Stimulated activated naive CD4-positive, alpha-beta T cell treated with Interleukin-2 at 50 U/mL for 16 hours (primary cell): ENCODE results near the gene MIPEP.
A peak's percentile ranks its signal among the peaks of the same experiment; 100 is the strongest.

ENCODE experiments used
- DNase-seq: peaks from one replicate; lab custom pipeline; 2025; lab: John Stamatoyannopoulos, UW

The MIPEP gene

GRCh38 chr13:23715092-23715761 is 174.0 kb downstream of the MIPEP start:
- no peak for DNase-seq

GRCh38 chr13:23714672-23715071 is 174.5 kb downstream of the MIPEP start:
- no peak for DNase-seq

- no peak for DNase-seq
Observed at GRCh38 chr13:23711355-23711754, 177.8 kb downstream of the MIPEP start.

- DNase-seq, result no peak
Observed at GRCh38 chr13:23710366-23710765, 178.8 kb downstream of the MIPEP start.

DNA sequence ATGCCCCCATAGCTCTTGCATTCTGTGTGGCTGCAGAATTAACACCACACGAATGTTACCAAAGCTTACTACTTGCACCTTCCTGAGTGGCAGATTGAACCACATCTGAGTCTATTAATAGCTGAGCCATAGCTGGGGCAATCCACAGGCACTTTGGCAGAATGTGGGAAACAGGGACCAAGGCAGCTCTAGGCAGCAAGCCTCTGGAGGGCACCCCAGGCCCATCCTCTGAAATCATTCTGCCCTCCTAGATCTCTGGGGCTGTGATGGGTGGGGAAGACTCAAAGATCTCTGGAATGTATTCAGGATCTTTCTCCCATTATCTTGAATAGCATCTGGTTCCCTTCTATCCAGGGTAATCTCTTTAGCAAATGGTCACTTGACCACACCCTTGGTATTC is 179.7 kb downstream of the MIPEP start:
- DNase-seq, result no peak

GRCh38 chr13:23707674-23708073 is 181.5 kb downstream of the MIPEP start:
- no peak for DNase-seq

GRCh38 chr13:23705583-23705982 is 183.6 kb downstream of the MIPEP start:
- DNase-seq, result no peak

GRCh38 chr13:23703246-23703860 is 185.8 kb downstream of the MIPEP start:
- no peak for DNase-seq

DNA sequence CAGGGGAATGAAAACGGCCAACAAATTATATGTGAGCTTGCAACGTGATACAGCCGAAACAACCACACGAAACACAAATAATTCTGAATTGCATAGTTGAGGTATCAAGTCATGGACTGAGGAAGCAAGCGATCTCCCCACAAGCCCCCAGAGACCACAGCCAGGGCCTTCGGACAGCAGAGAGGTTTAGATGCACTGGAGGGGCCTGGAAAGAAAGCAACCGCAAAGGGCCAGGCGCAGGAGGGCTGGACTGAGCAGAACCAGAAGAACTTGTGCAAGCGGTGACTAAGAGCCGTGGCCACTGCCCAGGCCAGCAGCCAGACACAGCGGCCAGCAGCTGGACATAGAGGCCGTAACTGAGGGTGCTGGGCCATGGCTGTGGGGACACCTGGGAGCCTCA is 187.6 kb downstream of the MIPEP start:
- no peak for DNase-seq

- no peak for DNase-seq
Observed at GRCh38 chr13:23701186-23701585, 188.0 kb downstream of the MIPEP start.

DNA sequence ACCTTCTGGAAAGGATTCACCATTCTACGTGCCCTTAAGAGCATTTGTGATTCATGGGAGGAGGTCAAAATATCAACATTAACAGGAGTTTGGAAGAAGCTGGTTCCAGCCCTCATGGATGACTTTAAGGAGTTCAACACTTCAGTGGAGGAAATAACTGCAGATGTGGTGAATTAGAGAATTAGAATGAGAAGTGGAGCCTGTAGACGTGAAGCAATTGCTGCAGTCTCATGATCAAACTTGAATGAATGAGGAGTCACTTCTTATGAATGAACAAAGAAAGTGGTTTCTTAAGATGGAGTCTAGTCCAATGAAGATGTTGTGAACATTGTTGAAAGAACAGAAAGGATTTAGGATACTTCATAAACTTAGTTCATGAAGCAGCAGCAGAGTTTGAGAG is 189.9 kb downstream of the MIPEP start:
- DNase-seq, result no peak

DNA sequence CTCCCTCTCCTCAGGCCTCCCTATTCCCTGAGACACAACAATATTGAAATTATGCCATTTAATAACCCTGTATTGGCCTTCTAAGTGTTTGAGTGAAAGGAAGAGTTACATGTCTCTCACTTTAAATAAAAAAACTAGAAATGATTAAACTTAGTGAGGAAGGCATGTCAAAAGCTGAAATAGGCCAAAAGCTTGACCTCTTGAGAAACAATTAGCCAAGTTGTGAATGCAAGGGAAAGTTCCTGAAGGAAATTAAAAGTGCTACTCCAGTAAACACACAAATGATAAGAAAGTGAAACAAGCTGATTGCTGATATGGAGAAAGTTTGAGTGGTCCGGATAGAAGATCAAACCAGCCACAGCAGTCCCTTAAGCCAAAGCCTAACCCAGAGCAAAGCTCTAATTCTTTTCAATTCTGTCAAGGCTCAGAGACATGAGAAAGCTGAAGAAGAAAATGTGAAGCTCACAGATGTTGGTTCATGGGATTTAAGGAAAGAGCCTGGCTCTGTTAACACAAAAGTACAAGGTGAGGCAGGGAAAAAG is 191.4 kb downstream of the MIPEP start:
- DNase-seq, result no peak

GRCh38 chr13:23696610-23697009 is 192.6 kb downstream of the MIPEP start:
- DNase-seq, result no peak

DNA sequence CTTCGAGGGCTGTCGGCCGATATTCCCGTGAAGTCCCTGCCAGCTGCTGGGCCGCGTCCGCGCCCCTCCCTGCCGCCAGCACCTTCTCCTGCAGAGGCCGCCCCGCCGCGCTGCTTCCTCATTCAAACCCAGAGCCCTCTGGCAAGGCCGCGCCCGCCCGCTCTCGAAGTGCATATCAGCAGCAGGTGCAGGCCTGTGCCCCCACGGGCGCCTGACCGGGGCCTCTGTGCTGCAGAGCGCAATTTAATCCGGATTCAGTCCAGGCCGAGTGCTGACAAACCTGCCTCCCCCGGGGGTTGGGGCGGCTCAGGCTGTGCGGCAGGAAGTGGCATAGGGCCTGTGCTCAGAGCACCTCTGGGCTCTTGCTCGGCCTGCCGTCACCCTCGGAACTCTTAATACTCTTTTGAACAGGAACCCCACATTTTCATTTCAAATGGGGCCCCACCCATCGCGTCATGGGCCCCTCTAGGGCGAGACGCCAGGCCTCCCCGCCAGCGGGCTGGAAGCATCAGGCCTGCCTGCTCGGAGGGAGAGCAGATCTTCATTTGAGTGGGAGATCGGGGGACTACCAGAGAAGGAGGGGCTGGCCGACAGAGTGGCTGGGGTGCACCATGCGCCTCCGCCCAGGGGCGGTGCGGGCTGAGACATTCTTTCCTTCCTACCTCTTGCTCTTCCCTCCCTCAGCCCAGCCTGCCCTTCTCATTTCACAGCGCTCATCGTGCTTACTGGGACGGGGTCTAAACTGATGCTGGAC is 193.3 kb downstream of the MIPEP start:
- DNase-seq, result peak; percentile 46

DNA sequence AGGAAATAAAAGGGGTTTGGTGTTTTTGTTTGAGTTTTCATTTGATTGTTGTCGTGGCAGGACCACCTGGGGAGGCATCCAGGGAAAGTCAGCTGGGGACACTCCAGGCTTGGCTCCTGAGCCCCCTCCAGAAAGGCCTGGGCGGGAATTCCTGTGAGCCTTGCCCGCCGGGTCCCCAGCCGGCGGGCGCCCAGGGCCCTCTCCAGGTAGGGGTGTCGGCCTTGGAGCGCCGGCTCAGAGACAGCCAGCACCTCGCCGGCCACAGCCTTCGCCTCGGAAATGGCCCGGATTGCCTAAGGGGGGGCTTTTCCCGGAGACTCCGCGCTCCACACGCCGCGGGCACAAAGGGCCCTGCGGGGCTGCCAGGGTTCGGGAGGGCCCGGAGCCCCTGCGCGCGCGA is 194.0 kb downstream of the MIPEP start:
- DNase-seq, result no peak

DNA sequence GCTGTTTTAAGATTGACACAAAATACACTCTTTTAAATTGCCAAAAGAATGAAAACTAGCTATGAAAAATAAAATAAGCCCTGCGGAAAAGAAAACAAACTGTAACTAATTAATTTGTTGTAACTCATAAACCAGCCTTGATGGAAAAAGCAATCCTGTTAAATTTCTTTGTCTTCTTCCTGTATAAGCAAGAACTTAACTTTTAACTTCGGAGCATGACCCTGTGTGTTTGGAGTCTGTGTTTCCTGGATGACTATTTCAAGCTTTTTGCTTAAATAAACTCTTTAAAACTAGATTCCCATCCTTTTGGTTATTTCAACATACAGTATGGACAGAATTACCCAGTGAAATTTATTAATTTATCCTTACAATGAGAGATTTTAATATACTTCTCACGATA is 196.4 kb downstream of the MIPEP start:
- DNase-seq, result no peak

GRCh38 chr13:23690668-23691067 is 198.5 kb downstream of the MIPEP start:
- DNase-seq, result no peak

- DNase-seq, result no peak
Observed at GRCh38 chr13:23688336-23688735, 200.9 kb downstream of the MIPEP start.

GRCh38 chr13:23687614-23688013 is 201.6 kb downstream of the MIPEP start:
- no peak for DNase-seq

- no peak for DNase-seq
Observed at GRCh38 chr13:23686948-23687347, 202.3 kb downstream of the MIPEP start.

DNA sequence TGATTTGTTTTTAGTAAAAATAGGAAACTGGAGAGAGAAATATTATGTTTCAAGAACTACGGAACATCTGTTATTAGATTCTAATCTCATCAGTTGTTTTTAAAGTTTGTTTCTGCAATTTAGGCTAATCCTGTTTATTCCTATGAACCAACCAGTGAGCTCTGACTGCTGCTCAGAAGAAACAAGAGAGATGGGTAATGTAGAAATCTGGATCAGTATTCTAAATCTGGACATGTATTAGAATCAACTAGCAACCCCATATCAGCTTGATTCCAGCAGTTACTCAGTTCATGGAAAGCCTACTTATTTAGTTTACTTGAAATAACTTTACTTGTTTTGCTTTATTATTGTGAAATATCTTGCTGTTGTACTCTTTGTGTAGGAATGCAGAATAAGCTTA is 203.8 kb downstream of the MIPEP start:
- DNase-seq, result no peak

- no peak for DNase-seq
Observed at GRCh38 chr13:23684647-23685046, 204.6 kb downstream of the MIPEP start.

DNA sequence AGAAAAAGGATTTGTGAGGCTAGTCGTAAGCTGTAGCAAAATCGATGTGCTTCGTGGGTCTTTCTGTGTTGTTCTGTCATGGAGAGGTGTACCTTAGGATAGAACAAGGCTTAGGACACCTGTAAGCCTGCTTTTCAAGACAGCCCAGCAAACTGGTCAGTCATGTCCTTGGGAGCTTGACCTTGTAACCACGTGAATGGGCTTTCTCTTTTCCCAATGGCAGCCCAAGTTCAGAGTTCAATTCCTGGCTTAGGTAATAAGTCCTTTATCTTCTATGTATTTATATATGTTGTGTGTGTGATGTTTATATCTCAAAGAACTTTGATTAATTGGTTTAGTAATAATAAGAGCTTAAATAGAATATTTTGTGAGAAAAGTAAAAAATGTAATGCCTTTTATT is 206.1 kb downstream of the MIPEP start:
- no peak for DNase-seq
